GM23338 (cell line): ENCODE data around the gene TMTC4. TPM values are rescaled to one million over a fixed set of nuclear protein-coding genes. Genes with fewer than 3 reads are reported as not detected.

Source experiments
- ATAC-seq: fragments of 200-7000 bp; cut with Tn5 transposase; 3 replicates; pipeline ENCODE4 v1.9.1; 2020
- DNase-seq: peaks from one replicate; pipeline ENCODE4 v3.0.0-alpha.2; 2015; ENCODE audit warnings: low spot score
- H2AFZ ChIP-seq: fragments of 200-600 bp; sonication (generic); 2 replicates; pipeline ENCODE4 v1.8.0; 2016; ENCODE audit warnings: antibody characterized with exemption, mild to moderate bottlenecking, moderate library complexity
- H3F3A ChIP-seq: fragments of 200-600 bp; sonication (generic); replicated peaks from 2 replicates; pipeline ENCODE4 v1.8.0; 2017; ENCODE audit warnings: antibody characterized with exemption, mixed run types, low read depth
- H3K27ac ChIP-seq: fragments of 200-600 bp; sonication (generic); 2 replicates; pipeline ENCODE4 v1.6.1; 2016; ENCODE audit warnings: low read depth
- H3K27me3 ChIP-seq: fragments of 200-600 bp; sonication (generic); 2 replicates; pipeline ENCODE4 v1.8.0; 2016; ENCODE audit warnings: mild to moderate bottlenecking, mixed run types, moderate library complexity; ENCODE audit not compliant: insufficient read depth
- H3K36me3 ChIP-seq: fragments of 200-600 bp; sonication (generic); 2 replicates; pipeline ENCODE4 v1.8.0; 2016; ENCODE audit warnings: mild to moderate bottlenecking; ENCODE audit not compliant: insufficient read depth
- H3K4me1 ChIP-seq: fragments of 200-600 bp; sonication (generic); 2 replicates; pipeline ENCODE4 v1.8.0; 2016; ENCODE audit warnings: mild to moderate bottlenecking, moderate library complexity; ENCODE audit not compliant: insufficient read depth
- H3K4me2 ChIP-seq: fragments of 200-600 bp; sonication (generic); 2 replicates; pipeline ENCODE4 v1.7.1; 2017; ENCODE audit warnings: mixed run types
- H3K4me3 ChIP-seq: fragments of 200-600 bp; sonication (generic); 2 replicates; pipeline ENCODE4 v1.6.1; 2016; ENCODE audit warnings: mixed run types
- H3K79me2 ChIP-seq: fragments of 200-600 bp; sonication (generic); replicated peaks from 2 replicates; pipeline ENCODE4 v1.8.0; 2017; ENCODE audit warnings: mild to moderate bottlenecking; ENCODE audit not compliant: insufficient read depth
- H3K9me2 ChIP-seq: fragments of 200-600 bp; sonication (generic); 2 replicates; pipeline ENCODE4 v1.8.0; 2017; ENCODE audit not compliant: insufficient read depth
- H4K20me1 ChIP-seq: fragments of 200-600 bp; sonication (generic); replicated peaks from 2 replicates; pipeline ENCODE4 v1.8.0; 2017; ENCODE audit warnings: mild to moderate bottlenecking; ENCODE audit not compliant: insufficient read depth
- H3K27ac Mint-ChIP-seq: 2 replicates; pipeline ENCODE4 v1.8.0; 2020; ENCODE audit warnings: inconsistent platforms, mild to moderate bottlenecking, moderate library complexity, mixed read lengths
- H3K27me3 Mint-ChIP-seq: 3 replicates; pipeline ENCODE4 v1.8.0; 2022; ENCODE audit warnings: low read depth, mild to moderate bottlenecking, moderate library complexity, mixed read lengths, inconsistent platforms; ENCODE audit not compliant: insufficient read depth, poor library complexity
- H3K36me3 Mint-ChIP-seq: 3 replicates; pipeline ENCODE4 v1.8.0; 2021; ENCODE audit warnings: low read depth, mild to moderate bottlenecking, inconsistent platforms, moderate library complexity, mixed read lengths
- H3K4me1 Mint-ChIP-seq: 3 replicates; pipeline ENCODE4 v1.8.0; 2020; ENCODE audit warnings: mild to moderate bottlenecking, inconsistent platforms, mixed read lengths
- H3K4me3 Mint-ChIP-seq: 3 replicates; pipeline ENCODE4 v1.8.0; 2021; ENCODE audit warnings: moderate library complexity, mild to moderate bottlenecking, inconsistent platforms, mixed read lengths
- H3K9me3 Mint-ChIP-seq: 3 replicates; pipeline ENCODE4 v1.8.0; 2020; ENCODE audit warnings: moderate library complexity, mild to moderate bottlenecking, inconsistent platforms, mixed read lengths
- CREB1 ChIP-seq: fragments of 250-450 bp; sonication (Bioruptor Pico); IDR thresholded peaks from 2 replicates; pipeline ENCODE4 v1.5.0; 2020; ENCODE audit warnings: low read depth, mild to moderate bottlenecking, moderate library complexity
- ETS1 ChIP-seq: IDR thresholded peaks from 2 replicates; pipeline ENCODE4 v1.6.1; 2016; ENCODE audit warnings: antibody characterized with exemption
- EZH2 ChIP-seq: fragments of 200-600 bp; sonication (generic); IDR thresholded peaks from one replicate; pipeline ENCODE4 v1.8.0; 2017; ENCODE audit warnings: antibody characterized with exemption, mild to moderate bottlenecking, low read depth; ENCODE audit not compliant: unreplicated experiment
- EZH2phosphoT487 ChIP-seq: fragments of 200-600 bp; sonication (generic); IDR thresholded peaks from one replicate; pipeline ENCODE4 v1.8.1; 2018; ENCODE audit warnings: antibody characterized with exemption; ENCODE audit not compliant: unreplicated experiment
- POLR2AphosphoS5 ChIP-seq: IDR thresholded peaks from 2 replicates; pipeline ENCODE4 v1.6.1; 2016; ENCODE audit warnings: antibody characterized with exemption, low read depth
- REST ChIP-seq: IDR thresholded peaks from one replicate; pipeline ENCODE4 v1.6.1; 2018; ENCODE audit warnings: antibody characterized with exemption; ENCODE audit not compliant: unreplicated experiment
- ZNF114 ChIP-seq: fragments of 250-450 bp; sonication (Bioruptor Pico); IDR thresholded peaks from 2 replicates; pipeline ENCODE4 v1.5.0; 2020; ENCODE audit warnings: mild to moderate bottlenecking, moderate library complexity
- polyA plus RNA-seq: library from polyadenylated mRNA; unstranded; fragments of >200 nt; fragmentation: Nextera tagmentation; extraction: Ambion mirVana; gene quantifications from 2 replicates; pipeline ENCODE4 v1.2.1, GENCODE V29; 2016
- total RNA-seq: library from RNA; depleted of rRNA; stranded (reverse); fragments of >200 nt; shearing (Covaris generic); gene quantifications from 2 replicates; pipeline ENCODE4 v1.2.3, GENCODE V29; 2014
- TF ChIP-seq, protein P1 (sequence below), 2 experiments: fragments of 200-600 bp in 1 of 2; sonication (generic) in 1 of 2; conservative IDR thresholded peaks; 2 replicates each; pipeline versions ENCODE4 v1.5.1 to v1.6.1; 2016 to 2017; ENCODE audit warnings: antibody characterized with exemption in 2 of 2, low read depth in 2 of 2, mild to moderate bottlenecking in 2 of 2, moderate library complexity in 1 of 2

Gene TMTC4
- total and polyA plus RNA-seq, 2 experiments from 2014 or later: 21.9 to 50.0 TPM

DNA sequence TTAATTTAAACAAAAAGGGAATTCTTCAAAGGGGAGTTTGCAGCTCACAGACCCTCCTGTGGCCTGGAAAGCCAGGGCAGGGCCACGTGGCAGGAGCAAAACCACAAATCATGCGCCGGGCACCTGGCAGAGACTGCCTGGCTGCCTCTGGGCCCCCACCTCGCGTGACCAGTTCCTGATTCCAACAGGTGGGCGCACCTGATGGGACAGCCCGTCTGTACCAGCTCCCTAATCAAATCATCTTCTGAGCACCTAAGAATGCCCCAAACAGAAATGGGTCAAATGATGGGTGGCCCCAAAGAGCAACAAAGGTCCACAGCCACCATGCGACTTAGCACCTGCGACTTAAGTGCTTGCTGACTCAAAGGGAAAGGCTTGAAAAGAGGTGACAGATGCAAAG is 9.2 kb downstream of the TMTC4 start:
- TF ChIP-seq REST (no peak), POLR2AphosphoS5 (no peak), EZH2 (no peak), ETS1 (no peak), EZH2phosphoT487 (no peak), CREB1 (CRISPR knock-in tag) (no peak), ZNF114 (CRISPR knock-in tag) (no peak)
- TF ChIP-seq, protein P1, sequence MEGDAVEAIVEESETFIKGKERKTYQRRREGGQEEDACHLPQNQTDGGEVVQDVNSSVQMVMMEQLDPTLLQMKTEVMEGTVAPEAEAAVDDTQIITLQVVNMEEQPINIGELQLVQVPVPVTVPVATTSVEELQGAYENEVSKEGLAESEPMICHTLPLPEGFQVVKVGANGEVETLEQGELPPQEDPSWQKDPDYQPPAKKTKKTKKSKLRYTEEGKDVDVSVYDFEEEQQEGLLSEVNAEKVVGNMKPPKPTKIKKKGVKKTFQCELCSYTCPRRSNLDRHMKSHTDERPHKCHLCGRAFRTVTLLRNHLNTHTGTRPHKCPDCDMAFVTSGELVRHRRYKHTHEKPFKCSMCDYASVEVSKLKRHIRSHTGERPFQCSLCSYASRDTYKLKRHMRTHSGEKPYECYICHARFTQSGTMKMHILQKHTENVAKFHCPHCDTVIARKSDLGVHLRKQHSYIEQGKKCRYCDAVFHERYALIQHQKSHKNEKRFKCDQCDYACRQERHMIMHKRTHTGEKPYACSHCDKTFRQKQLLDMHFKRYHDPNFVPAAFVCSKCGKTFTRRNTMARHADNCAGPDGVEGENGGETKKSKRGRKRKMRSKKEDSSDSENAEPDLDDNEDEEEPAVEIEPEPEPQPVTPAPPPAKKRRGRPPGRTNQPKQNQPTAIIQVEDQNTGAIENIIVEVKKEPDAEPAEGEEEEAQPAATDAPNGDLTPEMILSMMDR (conservative IDR thresholded peaks at IDR 0.05; ENCODE audit: low read depth in 2 of 2): no peak
- H3K36me3 ChIP-seq: peaks cover 13% of the 10 kb centered on the region
- H3K36me3 Mint-ChIP-seq: peaks cover 76% of the 10 kb centered on the region

More for the DNA sequence above, 9.2 kb downstream of the TMTC4 start:
- H3K4me1 ChIP-seq: no peaks in the 10 kb centered on the region
- Mint-ChIP-seq H3K27ac (no peak overlapping the region), H3K4me3 (no peak overlapping the region), H3K4me1 (no peaks in the 10 kb centered on the region; the same call in 2 of the 3 replicates), H3K9me3 (no peaks in the 10 kb centered on the region), H3K27me3 (no peaks in the 10 kb centered on the region)
- peaks cover under 1% of the 10 kb centered on the region; the same call in 1 of the 2 replicates for H3K79me2 ChIP-seq
- H3K27ac ChIP-seq: no peak overlapping the region
- DNase-seq: no peak
- H3K4me3 ChIP-seq: no peak overlapping the region
- H3K27me3 ChIP-seq: no peaks in the 10 kb centered on the region
- no peaks in the 10 kb centered on the region for H3F3A ChIP-seq
- no peaks in the 10 kb centered on the region for H4K20me1 ChIP-seq
- no peak for ATAC-seq
- H2AFZ ChIP-seq: no peak overlapping the region
- no peaks in the 10 kb centered on the region for H3K9me2 ChIP-seq
- H3K4me2 ChIP-seq: no peak overlapping the region
